Activated CD4-positive, alpha-beta T cell treated with anti-CD3 and anti-CD28 coated beads, Interleukin-2, amount 10 ng/mL, durations not matched to agents 7 days and 5 days (primary cell): ENCODE results near the gene NBAS. TPM values are rescaled to one million over a fixed set of nuclear protein-coding genes. Genes with fewer than 3 reads are reported as not detected.

Experiments used
- CTCF ChIA-PET: fragments of 350-600 bp; sonication (Branson Sonifier 250); formaldehyde crosslinking; loops from one replicate; lab custom pipeline; 2021; ENCODE audit warnings: antibody characterized with exemption; lab: Charles Lee
- POLR2A ChIA-PET: fragments of 350-600 bp; sonication (Branson Sonifier 250); formaldehyde crosslinking; loops from one replicate; lab custom pipeline; 2021; ENCODE audit warnings: antibody characterized with exemption; lab: Charles Lee
- DNase-seq: peaks from one replicate; pipeline ENCODE4 v3.0.0-alpha.2; 2020
- H3K27ac Mint-ChIP-seq: one replicate; pipeline ENCODE4 v1.8.0; 2021; ENCODE audit warnings: mild to moderate bottlenecking, moderate library complexity, mixed read lengths
- H3K27me3 Mint-ChIP-seq: one replicate; pipeline ENCODE4 v1.8.0; 2021; ENCODE audit warnings: mixed read lengths
- H3K36me3 Mint-ChIP-seq: one replicate; pipeline ENCODE4 v1.8.0; 2021; ENCODE audit warnings: low read depth, mixed read lengths
- H3K4me1 Mint-ChIP-seq: one replicate; pipeline ENCODE4 v1.8.0; 2021; ENCODE audit warnings: mixed read lengths
- H3K4me3 Mint-ChIP-seq: one replicate; pipeline ENCODE4 v1.8.0; 2021; ENCODE audit warnings: mild to moderate bottlenecking, moderate library complexity, mixed read lengths
- H3K9me3 Mint-ChIP-seq: one replicate; pipeline ENCODE4 v1.8.0; 2021; ENCODE audit warnings: mixed read lengths
- total RNA-seq, 2 experiments: library from RNA; stranded (reverse); gene quantifications; one replicate each; pipeline ENCODE4 v1.2.3, GENCODE V29; 2021

Gene NBAS
- total RNA-seq, 2 experiments from 2014 or later, result 33.0 to 36.5 TPM

- Mint-ChIP-seq H3K27me3 (no peaks in the 10 kb centered on the region), H3K27ac (no peak overlapping the region), H3K4me1 (peaks cover 2% of the 10 kb centered on the region), H3K9me3 (no peaks in the 10 kb centered on the region), H3K36me3 (peaks cover 12% of the 10 kb centered on the region), H3K4me3 (no peak overlapping the region)
- ChIA-PET CTCF (no interaction called here), POLR2A (no interaction called here)
- no peak for DNase-seq
Observed at GRCh38 chr2:15168116-15168515, 393.0 kb downstream of the NBAS start.

- POLR2A ChIA-PET, result no interaction called here
- CTCF ChIA-PET, result no interaction called here
- H3K9me3 Mint-ChIP-seq, result no peaks in the 10 kb centered on the region
- peaks cover 9% of the 10 kb centered on the region for H3K36me3 Mint-ChIP-seq
- no peak overlapping the region for H3K4me3 Mint-ChIP-seq
- H3K27me3 Mint-ChIP-seq, result no peaks in the 10 kb centered on the region
- H3K4me1 Mint-ChIP-seq, result no peaks in the 10 kb centered on the region
- no peak overlapping the region for H3K27ac Mint-ChIP-seq
- DNase-seq, result no peak
Observed at GRCh38 chr2:15166878-15167277, 394.3 kb downstream of the NBAS start.

GRCh38 chr2:15163326-15163725 is 397.8 kb downstream of the NBAS start:
- no peak for DNase-seq
- CTCF ChIA-PET, result interaction anchor here (0.6 kb wide), 1 partner anchor 76 kb away, joined by 3 read pairs; no protein-coding TSS in a partner anchor

GRCh38 chr2:15162620-15163019 is 398.5 kb downstream of the NBAS start:
- no peak for DNase-seq
- no peaks in the 10 kb centered on the region for H3K4me1 Mint-ChIP-seq
- H3K9me3 Mint-ChIP-seq, result no peaks in the 10 kb centered on the region
- peaks cover 2% of the 10 kb centered on the region for H3K36me3 Mint-ChIP-seq
- H3K27me3 Mint-ChIP-seq, result peaks cover 5% of the 10 kb centered on the region
- peak overlapping the region; percentile 6 for H3K27ac Mint-ChIP-seq
- POLR2A ChIA-PET, result no interaction called here
- no peak overlapping the region for H3K4me3 Mint-ChIP-seq
- CTCF ChIA-PET, result interaction anchor here (0.6 kb wide), 1 partner anchor 77 kb away, joined by 3 read pairs; no protein-coding TSS in a partner anchor

More at GRCh38 chr2:15163326-15163725, 397.8 kb downstream of the NBAS start:
- Mint-ChIP-seq H3K27me3 (peaks cover 5% of the 10 kb centered on the region), H3K36me3 (peaks cover 4% of the 10 kb centered on the region), H3K9me3 (no peaks in the 10 kb centered on the region), H3K27ac (no peak overlapping the region), H3K4me3 (no peak overlapping the region), H3K4me1 (no peaks in the 10 kb centered on the region)
- POLR2A ChIA-PET, result no interaction called here

- no peaks in the 10 kb centered on the region for H3K9me3 Mint-ChIP-seq
- DNase-seq, result no peak
- H3K4me1 Mint-ChIP-seq, result peaks cover 9% of the 10 kb centered on the region
- POLR2A ChIA-PET, result no interaction called here
- H3K27me3 Mint-ChIP-seq, result peaks cover 5% of the 10 kb centered on the region
- H3K36me3 Mint-ChIP-seq, result no peaks in the 10 kb centered on the region
- no peak overlapping the region for H3K4me3 Mint-ChIP-seq
- CTCF ChIA-PET, result interaction anchor here (1.3 kb wide), 1 partner anchor 10 kb away, joined by 3 read pairs; no protein-coding TSS in a partner anchor
- H3K27ac Mint-ChIP-seq, result no peak overlapping the region
Observed at GRCh38 chr2:15160201-15160991, 400.7 kb downstream of the NBAS start.

GRCh38 chr2:15159751-15160177 is 401.4 kb downstream of the NBAS start:
- Mint-ChIP-seq H3K4me3 (no peak overlapping the region), H3K9me3 (no peaks in the 10 kb centered on the region), H3K27me3 (peaks cover 5% of the 10 kb centered on the region), H3K4me1 (peaks cover 9% of the 10 kb centered on the region), H3K27ac (no peak overlapping the region), H3K36me3 (no peaks in the 10 kb centered on the region)
- POLR2A ChIA-PET, result no interaction called here
- peak; percentile 13 for DNase-seq
- CTCF ChIA-PET, result interaction anchor here (1.3 kb wide), 1 partner anchor 9 kb away, joined by 3 read pairs; no protein-coding TSS in a partner anchor

- POLR2A ChIA-PET, result no interaction called here
- Mint-ChIP-seq H3K27me3 (peaks cover 5% of the 10 kb centered on the region), H3K27ac (no peak overlapping the region), H3K4me1 (peaks cover 12% of the 10 kb centered on the region), H3K36me3 (no peaks in the 10 kb centered on the region), H3K9me3 (no peaks in the 10 kb centered on the region), H3K4me3 (no peak overlapping the region)
- no peak for DNase-seq
- CTCF ChIA-PET, result interaction anchor here (1.3 kb wide), 1 partner anchor 9 kb away, joined by 3 read pairs; no protein-coding TSS in a partner anchor
Observed at GRCh38 chr2:15159206-15159605, 401.9 kb downstream of the NBAS start.

GRCh38 chr2:15158532-15158931 is 402.6 kb downstream of the NBAS start:
- POLR2A ChIA-PET, result no interaction called here
- H3K4me3 Mint-ChIP-seq, result no peak overlapping the region
- no peak overlapping the region for H3K27ac Mint-ChIP-seq
- peaks cover 5% of the 10 kb centered on the region for H3K27me3 Mint-ChIP-seq
- H3K4me1 Mint-ChIP-seq, result peaks cover 15% of the 10 kb centered on the region
- DNase-seq, result no peak
- no peaks in the 10 kb centered on the region for H3K9me3 Mint-ChIP-seq
- no peaks in the 10 kb centered on the region for H3K36me3 Mint-ChIP-seq
- CTCF ChIA-PET, result no interaction called here

- peaks cover 5% of the 10 kb centered on the region for H3K27me3 Mint-ChIP-seq
- H3K4me3 Mint-ChIP-seq, result no peak overlapping the region
- POLR2A ChIA-PET, result no interaction called here
- peaks cover 15% of the 10 kb centered on the region for H3K4me1 Mint-ChIP-seq
- CTCF ChIA-PET, result no interaction called here
- no peak for DNase-seq
- no peak overlapping the region for H3K27ac Mint-ChIP-seq
- no peaks in the 10 kb centered on the region for H3K9me3 Mint-ChIP-seq
- no peaks in the 10 kb centered on the region for H3K36me3 Mint-ChIP-seq
Observed at GRCh38 chr2:15158100-15158499, 403.0 kb downstream of the NBAS start.

- H3K4me3 Mint-ChIP-seq, result no peak overlapping the region
- POLR2A ChIA-PET, result no interaction called here
- no peak for DNase-seq
- no peak overlapping the region for H3K27ac Mint-ChIP-seq
- H3K27me3 Mint-ChIP-seq, result peaks cover 4% of the 10 kb centered on the region
- H3K36me3 Mint-ChIP-seq, result no peaks in the 10 kb centered on the region
- no peaks in the 10 kb centered on the region for H3K9me3 Mint-ChIP-seq
- peaks cover 15% of the 10 kb centered on the region for H3K4me1 Mint-ChIP-seq
- CTCF ChIA-PET, result no interaction called here
Observed at GRCh38 chr2:15155959-15156574, 405.1 kb downstream of the NBAS start.

- Mint-ChIP-seq H3K9me3 (no peaks in the 10 kb centered on the region), H3K27me3 (peaks cover 1% of the 10 kb centered on the region), H3K36me3 (no peaks in the 10 kb centered on the region), H3K4me1 (peaks cover 15% of the 10 kb centered on the region), H3K4me3 (no peak overlapping the region), H3K27ac (no peak overlapping the region)
- CTCF ChIA-PET, result interaction anchor here (0.8 to 1.3 kb wide), 3 partner anchors 12 to 416 kb away, joined by 3 to 4 read pairs (median 3); no protein-coding TSS in a partner anchor
- no peak for DNase-seq
- POLR2A ChIA-PET, result no interaction called here
Observed at GRCh38 chr2:15154297-15154696, 406.8 kb downstream of the NBAS start.

- Mint-ChIP-seq H3K36me3 (no peaks in the 10 kb centered on the region), H3K27ac (no peak overlapping the region), H3K4me1 (peaks cover 15% of the 10 kb centered on the region), H3K4me3 (no peak overlapping the region), H3K27me3 (peaks cover 1% of the 10 kb centered on the region), H3K9me3 (no peaks in the 10 kb centered on the region)
- DNase-seq, result no peak
- POLR2A ChIA-PET, result no interaction called here
- CTCF ChIA-PET, result interaction anchor here (0.7 kb wide), 1 partner anchor 11 kb away, joined by 3 read pairs; no protein-coding TSS in a partner anchor
Observed at GRCh38 chr2:15152382-15152781, 408.8 kb downstream of the NBAS start.

GRCh38 chr2:15149063-15149462 is 412.1 kb downstream of the NBAS start:
- Mint-ChIP-seq H3K9me3 (no peaks in the 10 kb centered on the region), H3K27ac (no peak overlapping the region), H3K4me1 (peaks cover 1% of the 10 kb centered on the region), H3K27me3 (peaks cover 1% of the 10 kb centered on the region), H3K4me3 (no peak overlapping the region), H3K36me3 (no peaks in the 10 kb centered on the region)
- CTCF ChIA-PET, result no interaction called here
- POLR2A ChIA-PET, result no interaction called here
- DNase-seq, result no peak
